ENCODE data around the gene HOXC11.

- TF ChIP-seq CTCF (IDR thresholded peaks at IDR 0.05) = no peak
- TF ChIP-seq POLR2A (IDR thresholded peaks at IDR 0.05) = no peak
Observed at GRCh38 chr12:53985692-53985993, 12.7 kb downstream of the HOXC11 start.

Data from esophagus squamous epithelium (tissue), 4 donors.